Transverse colon (tissue), 4 donors: ENCODE results near the gene CCSER2. TPM values are rescaled to one million over a fixed set of nuclear protein-coding genes. Genes with fewer than 3 reads are reported as not detected.

Source experiments
- DNase-seq: peaks from one replicate; pipeline ENCODE4 v3.0.0-alpha.2; 2019
- H3K27ac ChIP-seq, 4 donors: fragments of 200-600 bp; sonication (generic); 2 replicates each; pipeline ENCODE4 v1.5.1; 2016 to 2018; ENCODE audit warnings: inconsistent platforms in 4 of 4
- H3K27me3 ChIP-seq: fragments of 200-600 bp; sonication (generic); 2 replicates; pipeline ENCODE4 v1.5.1; 2017; ENCODE audit warnings: inconsistent platforms
- H3K36me3 ChIP-seq, 4 donors: fragments of 200-600 bp; sonication (generic); 2 replicates each; pipeline ENCODE4 v1.5.1; 2017 to 2019; ENCODE audit warnings: inconsistent platforms in 4 of 4
- H3K4me1 ChIP-seq, 4 donors: fragments of 200-600 bp; sonication (generic); 2 replicates each; pipeline ENCODE4 v1.5.1; 2017 to 2020; ENCODE audit warnings: inconsistent platforms in 4 of 4
- H3K4me3 ChIP-seq, 4 donors: fragments of 200-600 bp; sonication (generic); 1 replicate in 1 of 4; 2 replicates in 3 of 4; pipeline versions ENCODE4 v1.5.1 to v1.6.1; 2017 to 2019; ENCODE audit warnings: inconsistent platforms in 4 of 4
- H3K9me3 ChIP-seq, 2 donors: fragments of 200-600 bp; sonication (generic); 2 replicates each; pipeline ENCODE4 v1.5.1; 2017 to 2019; ENCODE audit warnings: inconsistent platforms in 2 of 2
- EP300 ChIP-seq: sonication (generic); formaldehyde crosslinking; IDR thresholded peaks from one replicate; pipeline ENCODE4 v1.6.1; 2017; ENCODE audit warnings: antibody characterized with exemption, low read depth
- POLR2A ChIP-seq: fragments of 450-650 bp; IDR thresholded peaks from one replicate; pipeline ENCODE4 v1.6.1; 2016; ENCODE audit warnings: antibody characterized with exemption, mild to moderate bottlenecking, moderate library complexity
- POLR2AphosphoS5 ChIP-seq, 3 donors: sonication (generic); formaldehyde crosslinking; IDR thresholded peaks; one replicate each; pipeline ENCODE4 v1.6.1; 2016; ENCODE audit warnings: antibody characterized with exemption in 3 of 3
- WGBS, 2 donors: methylation state at CpG; one replicate each; pipeline ENCODE4 v1.1.5; 2018; ENCODE audit warnings: low coverage in 1 of 2; 5-methylcytosine and 5-hydroxymethylcytosine counted together
- in situ Hi-C, 4 donors: fragments of 200-750 bp; cut with MboI; loops; one replicate each; pipeline versions ENCODE4 v1.15.0 to v1.15.1; 2017; ENCODE audit warnings: low sequenced_read_pairs in 3 of 4, low pct_ligation_motif_present in 1 of 4, low pct_unique_long_range_greater_than_20kb in 1 of 4
- intact Hi-C: fragments of 100-400 bp; cut with DNase I; formaldehyde crosslinking; loops from one replicate; pipeline ENCODE4 v1.15.1; 2023; ENCODE audit warnings: low total_unique reads
- total RNA-seq, 4 donors: library from RNA; depleted of rRNA; stranded (reverse); fragments of >200 nt; gene quantifications; one replicate each; pipeline ENCODE4 v1.1.0, GENCODE V29; 2016
- TF ChIP-seq, protein P1 (sequence below), 5 experiments: fragments of 200-600 bp in 3 of 5; fragments of 450-650 bp in 2 of 5; sonication (generic) in 3 of 5; IDR thresholded peaks; 1 replicate in 2 of 5; 2 replicates in 3 of 5; pipeline ENCODE4 v1.5.1; 2016 to 2017; ENCODE audit warnings: antibody characterized with exemption in 5 of 5, inconsistent platforms in 3 of 5, mild to moderate bottlenecking in 2 of 5, moderate library complexity in 1 of 5

The CCSER2 gene
- total RNA-seq, 4 donors from 2014 or later = 20.9 to 45.6 (median 33.7) TPM

DNA sequence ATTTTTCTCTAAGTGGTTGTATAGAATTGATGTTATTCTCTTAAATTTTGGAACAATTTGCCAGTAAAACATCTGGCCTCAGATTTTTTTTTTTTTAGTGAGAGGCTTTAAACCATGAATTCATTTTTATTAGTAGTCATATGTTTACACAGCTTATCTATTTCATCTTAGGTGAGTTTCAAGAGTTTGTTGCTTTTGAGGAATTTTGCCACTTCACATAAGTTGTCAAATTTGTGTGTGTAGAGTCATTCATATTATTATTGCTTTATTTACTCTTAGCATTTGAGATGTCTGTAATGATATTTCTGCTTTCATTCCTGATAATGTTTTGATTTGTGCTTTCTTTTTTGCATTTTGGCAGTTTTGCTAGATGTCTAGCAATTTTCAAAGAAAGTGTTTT is 132.1 kb downstream of the CCSER2 start:
- intact Hi-C loops = no loop called here
- H3K27ac ChIP-seq = no peak overlapping the region
- no peak for DNase-seq
- H3K4me3 ChIP-seq = no peak overlapping the region
- H3K36me3 ChIP-seq = peaks cover 0 to 10% (median 3%) of the 10 kb centered on the region in 4 donors
- peaks cover 0 to 17% (median 4%) of the 10 kb centered on the region in 4 donors for H3K4me1 ChIP-seq
- H3K9me3 ChIP-seq = peaks cover 9 to 10% of the 10 kb centered on the region in 2 donors
- TF ChIP-seq POLR2AphosphoS5 (IDR thresholded peaks at IDR 0.05) (no peak), EP300 (no peak), POLR2A (no peak)
- TF ChIP-seq, protein P1, sequence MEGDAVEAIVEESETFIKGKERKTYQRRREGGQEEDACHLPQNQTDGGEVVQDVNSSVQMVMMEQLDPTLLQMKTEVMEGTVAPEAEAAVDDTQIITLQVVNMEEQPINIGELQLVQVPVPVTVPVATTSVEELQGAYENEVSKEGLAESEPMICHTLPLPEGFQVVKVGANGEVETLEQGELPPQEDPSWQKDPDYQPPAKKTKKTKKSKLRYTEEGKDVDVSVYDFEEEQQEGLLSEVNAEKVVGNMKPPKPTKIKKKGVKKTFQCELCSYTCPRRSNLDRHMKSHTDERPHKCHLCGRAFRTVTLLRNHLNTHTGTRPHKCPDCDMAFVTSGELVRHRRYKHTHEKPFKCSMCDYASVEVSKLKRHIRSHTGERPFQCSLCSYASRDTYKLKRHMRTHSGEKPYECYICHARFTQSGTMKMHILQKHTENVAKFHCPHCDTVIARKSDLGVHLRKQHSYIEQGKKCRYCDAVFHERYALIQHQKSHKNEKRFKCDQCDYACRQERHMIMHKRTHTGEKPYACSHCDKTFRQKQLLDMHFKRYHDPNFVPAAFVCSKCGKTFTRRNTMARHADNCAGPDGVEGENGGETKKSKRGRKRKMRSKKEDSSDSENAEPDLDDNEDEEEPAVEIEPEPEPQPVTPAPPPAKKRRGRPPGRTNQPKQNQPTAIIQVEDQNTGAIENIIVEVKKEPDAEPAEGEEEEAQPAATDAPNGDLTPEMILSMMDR (IDR thresholded peaks at IDR 0.05) = no peak
- in situ Hi-C loops = no loop called here
- H3K27me3 ChIP-seq = no peaks in the 10 kb centered on the region

DNA sequence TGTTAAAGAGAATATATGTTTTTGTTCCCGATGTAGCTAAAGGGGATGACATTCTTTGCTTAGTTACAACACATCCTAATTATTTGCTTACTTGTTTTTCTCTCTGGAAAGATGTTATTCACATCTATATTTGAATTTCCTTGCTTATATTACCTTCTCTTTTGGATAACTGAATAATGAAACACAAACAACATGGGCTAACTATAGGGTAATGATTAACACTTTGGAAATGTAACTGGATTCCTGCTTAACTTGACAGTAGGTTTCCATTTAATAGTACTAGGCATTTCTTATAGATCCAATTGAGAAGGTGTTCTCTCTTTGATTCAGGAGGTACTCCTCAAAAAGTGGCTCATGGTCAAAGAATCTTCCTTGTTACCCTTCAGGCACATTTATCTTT is 141.1 kb downstream of the CCSER2 start:
- in situ Hi-C loops (no loop called here), intact Hi-C loops (no loop called here)
- no peak for DNase-seq

DNA sequence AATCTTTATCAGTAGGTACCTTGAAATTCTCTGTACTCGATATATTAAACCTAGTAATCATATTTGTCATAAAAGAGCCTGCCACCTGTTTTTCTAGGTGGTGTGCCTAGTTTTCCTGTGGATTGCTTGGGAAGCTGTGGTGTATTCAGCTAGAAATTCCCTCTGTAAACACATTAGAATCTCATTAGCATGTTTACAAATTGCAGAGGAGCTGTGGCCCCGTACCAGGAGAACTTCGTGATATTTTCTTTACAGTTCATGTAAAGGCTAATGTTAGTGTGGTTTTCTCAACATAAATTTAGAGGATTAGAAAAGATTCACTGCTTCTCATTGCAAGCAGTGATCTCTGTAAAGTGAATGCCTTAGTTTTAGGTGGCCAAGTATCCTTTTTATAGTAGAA is 144.7 kb downstream of the CCSER2 start:
- Histone ChIP-seq H3K36me3 (peaks cover 0 to 24% (median 5%) of the 10 kb centered on the region in 4 donors), H3K4me1 (peaks cover 0 to 8% (median 1%) of the 10 kb centered on the region in 4 donors), H3K4me3 (no peak overlapping the region), H3K27me3 (no peaks in the 10 kb centered on the region), H3K9me3 (no peaks in the 10 kb centered on the region), H3K27ac (no peak overlapping the region)
- TF ChIP-seq POLR2A (no peak), POLR2AphosphoS5 (IDR thresholded peaks at IDR 0.05) (no peak)
- TF ChIP-seq, protein P1 (IDR thresholded peaks at IDR 0.05) = no peak
- WGBS, 2 donors = 86 to 93% methylated on average over 3 of the region's 3 CpGs
- in situ Hi-C loops (no loop called here), intact Hi-C loops (no loop called here)
- no peak for DNase-seq

More for the DNA sequence above, 141.1 kb downstream of the CCSER2 start:
- H3K36me3 ChIP-seq = peaks cover 0 to 20% (median 4%) of the 10 kb centered on the region in 4 donors
- no peak overlapping the region for H3K4me3 ChIP-seq
- H3K27ac ChIP-seq = no peak overlapping the region
- peaks cover 0 to 8% (median 1%) of the 10 kb centered on the region in 4 donors for H3K4me1 ChIP-seq
- TF ChIP-seq EP300 = no peak
- TF ChIP-seq, protein P1 (IDR thresholded peaks at IDR 0.05) = no peak
- TF ChIP-seq POLR2A = no peak
- TF ChIP-seq POLR2AphosphoS5 (IDR thresholded peaks at IDR 0.05) = no peak
- H3K27me3 ChIP-seq = no peaks in the 10 kb centered on the region
- WGBS, 2 donors = 61 to 73% methylated on average over 1 of the region's 1 CpG
- no peaks in the 10 kb centered on the region for H3K9me3 ChIP-seq

DNA sequence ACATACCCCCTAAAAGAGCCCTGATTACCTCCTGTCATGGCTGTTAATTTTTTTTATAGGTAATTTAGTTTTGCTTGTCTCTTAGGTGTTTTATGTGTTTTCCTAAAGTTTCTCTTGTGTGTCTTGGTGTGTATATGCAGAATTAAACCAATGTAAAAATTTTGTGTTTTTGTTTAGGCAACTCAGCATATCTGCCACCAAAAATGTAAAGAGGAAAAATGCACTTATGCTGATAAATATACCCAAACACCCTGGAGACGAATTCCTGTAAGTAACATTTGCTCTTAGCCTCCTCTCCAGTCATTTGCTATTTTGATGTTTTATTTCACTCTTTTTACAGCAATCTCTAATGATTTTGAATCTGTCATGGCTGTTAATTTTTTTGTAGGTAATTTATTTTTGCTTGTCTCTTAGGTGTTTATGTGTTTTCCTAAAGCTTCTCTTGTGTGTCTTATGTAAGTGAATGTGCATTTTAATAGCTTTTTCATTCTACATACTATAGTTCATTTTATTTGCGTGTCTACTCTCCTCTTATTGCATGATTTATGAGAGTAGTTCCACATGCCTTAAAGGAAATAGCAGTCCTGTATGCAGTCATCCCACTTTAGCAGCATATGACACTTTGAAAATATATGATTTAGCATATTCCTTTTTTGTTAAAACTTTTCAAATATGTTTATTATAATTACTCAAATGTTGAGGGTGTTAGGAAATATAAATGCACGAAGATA is 149.2 kb downstream of the CCSER2 start:
- intact Hi-C loops (no loop called here), in situ Hi-C loops (no loop called here)
- Histone ChIP-seq H3K4me1 (no peaks in the 10 kb centered on the region), H3K27ac (no peak overlapping the region), H3K36me3 (peaks cover 0 to 17% (median 4%) of the 10 kb centered on the region in 4 donors), H3K4me3 (no peak overlapping the region), H3K27me3 (no peaks in the 10 kb centered on the region), H3K9me3 (no peaks in the 10 kb centered on the region)
- no peak for DNase-seq
- WGBS, 2 donors = 77 to 86% methylated on average over 3 of the region's 3 CpGs
- TF ChIP-seq, protein P1 (IDR thresholded peaks at IDR 0.05) = no peak
- no peak for TF ChIP-seq POLR2AphosphoS5 (IDR thresholded peaks at IDR 0.05)
- TF ChIP-seq POLR2A = no peak
- no peak for TF ChIP-seq EP300
